Astrocyte of the cerebellum (primary cell): Measurements from ENCODE around the gene SIT1.

Experiments used
- DNase-seq: peaks from one replicate; pipeline ENCODE4 v3.0.0-alpha.2; 2011; ENCODE audit warnings: low read depth
- H3K4me3 ChIP-seq: 2 replicates; pipeline ENCODE4 v1.5.1; 2011; ENCODE audit warnings: mild to moderate bottlenecking, low read depth, low read length, moderate library complexity
- CTCF ChIP-seq: IDR thresholded peaks from 2 replicates; pipeline ENCODE4 v1.5.1; 2012; ENCODE audit warnings: low read length, low read depth, moderate library complexity, mild to moderate bottlenecking; ENCODE audit errors: missing control alignments
- in situ Hi-C: cut with HindIII; loops from 2 replicates; pipeline ENCODE4 v1.10.0; 2017; ENCODE audit warnings: low sequenced_read_pairs

SIT1 gene

DNA sequence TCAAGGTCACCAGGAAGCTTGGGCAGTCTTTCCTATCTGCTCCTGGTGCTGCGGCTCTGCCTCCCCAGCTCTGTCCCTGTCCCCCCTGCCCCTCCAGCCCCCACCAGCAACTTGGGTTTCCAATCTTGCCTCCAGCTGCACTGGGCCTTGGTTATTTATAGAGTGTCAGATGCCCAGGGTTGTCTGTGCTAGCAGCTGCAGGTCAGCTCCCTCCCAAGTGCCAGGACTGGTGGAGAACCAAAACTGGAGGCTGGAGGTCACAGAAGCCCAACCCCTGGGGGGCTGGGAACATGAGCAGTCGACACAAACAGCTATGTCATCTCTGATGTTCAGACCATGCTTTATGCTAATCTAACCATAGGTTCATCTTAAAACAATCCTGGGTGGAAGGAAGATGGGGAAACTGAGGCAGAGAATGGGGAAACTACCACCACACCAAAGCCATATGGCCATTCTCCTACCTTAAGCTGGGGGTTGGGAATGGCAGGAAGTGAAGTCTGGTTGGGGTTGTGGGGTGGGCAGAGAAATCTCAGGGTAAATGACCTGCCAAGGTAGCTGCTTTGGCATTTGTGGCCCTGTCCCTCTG is 37.3 kb upstream of the SIT1 start:
- peak overlapping the region; percentile 85 for H3K4me3 ChIP-seq
- TF ChIP-seq CTCF: no peak
- DNase-seq: no peak
- in situ Hi-C loops: no loop called here

DNA sequence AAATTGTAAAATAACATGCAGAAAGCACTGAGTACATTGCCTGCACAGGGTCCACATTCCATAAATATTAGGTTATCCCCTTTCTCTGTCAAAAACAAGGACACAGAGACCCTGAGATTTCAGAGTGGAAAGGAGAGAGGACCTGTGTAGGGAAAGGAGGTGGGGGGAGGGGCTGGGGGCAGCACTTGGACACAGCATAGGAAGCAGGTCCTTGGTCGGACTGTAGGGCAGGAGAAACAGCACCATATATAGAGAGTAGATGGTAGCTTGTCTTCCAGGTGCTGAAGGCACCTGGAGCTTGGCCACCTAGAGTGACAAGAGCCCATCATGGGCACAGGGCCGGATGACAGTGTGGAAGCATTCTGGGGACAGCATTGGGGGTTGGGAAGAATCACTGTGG is 36.6 kb upstream of the SIT1 start:
- DNase-seq: no peak
- in situ Hi-C loops: no loop called here
- peak overlapping the region; percentile 85 for H3K4me3 ChIP-seq
- no peak for TF ChIP-seq CTCF

- peak overlapping the region; percentile 85 for H3K4me3 ChIP-seq
- no peak for TF ChIP-seq CTCF
- in situ Hi-C loops: no loop called here
- no peak for DNase-seq
These were observed 35.8 kb upstream of the SIT1 start for GRCh38 chr9:35686222-35687203.

DNA sequence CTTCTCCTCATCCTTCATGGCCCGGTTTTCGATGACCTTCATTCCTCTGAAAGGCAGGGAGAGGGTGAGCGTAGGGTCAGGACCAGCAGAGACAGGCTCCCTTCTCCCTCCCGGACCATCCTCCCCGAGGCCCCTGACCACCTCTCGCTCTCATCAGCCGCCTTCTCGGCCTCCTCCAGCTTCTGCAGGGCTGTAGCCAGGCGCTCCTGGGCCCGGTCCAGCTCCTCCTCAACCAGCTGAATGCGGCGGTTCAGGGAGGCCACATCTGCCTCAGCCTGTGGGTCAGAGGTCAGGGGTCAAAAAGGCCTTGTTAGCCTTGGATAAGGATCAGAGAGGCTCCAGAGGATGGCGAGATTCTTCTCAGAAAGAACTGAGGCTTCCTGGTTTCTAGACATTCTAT is 34.8 kb upstream of the SIT1 start:
- no peak for TF ChIP-seq CTCF
- in situ Hi-C loops: no loop called here
- H3K4me3 ChIP-seq: no peak overlapping the region

DNA sequence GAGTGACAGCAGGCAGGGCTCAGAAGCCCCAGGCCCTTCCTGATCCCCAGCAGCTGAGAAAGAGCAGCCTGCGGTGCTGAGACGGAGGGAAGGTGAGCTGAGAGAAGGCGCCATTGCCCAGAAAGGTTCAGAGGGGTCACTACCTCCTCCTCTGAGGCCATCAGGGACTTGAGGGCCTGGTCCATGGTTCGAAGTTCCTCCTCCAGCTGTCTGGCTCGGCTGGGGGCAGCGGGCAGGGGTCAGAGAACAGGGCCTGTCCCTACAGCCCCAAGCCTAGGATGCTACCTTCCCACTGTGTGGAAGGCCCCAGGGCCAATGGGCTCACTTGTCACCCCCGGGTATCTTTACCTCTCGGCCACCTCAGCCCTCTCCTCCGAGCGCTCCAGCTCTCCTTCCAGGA is 34.2 kb upstream of the SIT1 start:
- no peak overlapping the region for H3K4me3 ChIP-seq
- no peak for TF ChIP-seq CTCF
- no peak for DNase-seq
- in situ Hi-C loops: no loop called here

More for the DNA sequence above, 34.8 kb upstream of the SIT1 start:
- no peak for DNase-seq

- DNase-seq: no peak
- no peak overlapping the region for H3K4me3 ChIP-seq
- in situ Hi-C loops: no loop called here
- no peak for TF ChIP-seq CTCF
These were observed 32.6 kb upstream of the SIT1 start for GRCh38 chr9:35683323-35683722.
